ENCODE measurements around the gene CFAP57. TPM values are rescaled to one million over a fixed set of nuclear protein-coding genes. Genes with fewer than 3 reads are reported as not detected.

Gene CFAP57
- total and polyA plus RNA-seq, 2 of the 8 experiments (the other 6 are each of a cell fraction or from before 2014, with no cell fraction given), result 0.20 to 0.80 TPM

- TF ChIP-seq KDM4A (IDR thresholded peaks at IDR 0.05; ENCODE audit: low read depth, low read length, severe bottlenecking) (peak; percentile 52), MAFK (IDR thresholded peaks at IDR 0.05; ENCODE audit: low read depth, low read length) (no peak), TAF1 (IDR thresholded peaks at IDR 0.05; ENCODE audit: low read depth, low read length) (peak; percentile 51; the same call in 1 of the 2 replicates), JUN (IDR thresholded peaks at IDR 0.05; ENCODE audit: low read depth, low read length) (no peak), E2F6 (IDR thresholded peaks at IDR 0.05) (0 out of 2 replicates have a peak, but pooled peaks have one; percentile 29), POU5F1 (IDR thresholded peaks at IDR 0.05; ENCODE audit: low read depth, low read length) (peak; percentile 83), CHD2 (IDR thresholded peaks at IDR 0.05; ENCODE audit: low read length) (0 out of 2 replicates have a peak, but pooled peaks have one; percentile 14), SIRT6 (IDR thresholded peaks at IDR 0.05; ENCODE audit: low read length) (no peak), POLR2A (IDR thresholded peaks at IDR 0.05; ENCODE audit: control extremely low read depth in 1 of 2, low read depth in 2 of 2, low read length in 2 of 2) (no peak; a peak in 1 of 3 replicates), SIN3A (conservative IDR thresholded peaks at IDR 0.05 in 1 of 2, IDR thresholded peaks at IDR 0.05 in 1 of 2; ENCODE audit: low read depth in 1 of 2, low read length in 2 of 2) (peak in 1 of 2 experiments; percentile 77; a peak in 1 of 4 replicates), MAX (IDR thresholded peaks at IDR 0.05) (no peak; the same call in 1 of the 2 replicates), SP4 (IDR thresholded peaks at IDR 0.05; ENCODE audit: low read length) (peak; percentile 75; the same call in 1 of the 2 replicates)
These were observed 113.3 kb downstream of the CFAP57 start, which contains the start of gene C1orf210 (continued) for GRCh38 chr1:43285269-43285990.

Data from H1 (cell line).